Ishikawa (cell line): Measurements from ENCODE around the gene CREBRF.

Experiments
- FOXM1 ChIP-seq: IDR thresholded peaks from 2 replicates; pipeline ENCODE4 v1.6.1; 2012; ENCODE audit warnings: low read depth, borderline replicate concordance
- RAD21 ChIP-seq: IDR thresholded peaks from 2 replicates; pipeline ENCODE4 v1.6.1; 2012; ENCODE audit warnings: low read depth
- ZBTB7A ChIP-seq: IDR thresholded peaks from 2 replicates; pipeline ENCODE4 v1.6.1; 2012; ENCODE audit warnings: low read depth
- TF ChIP-seq, protein P1 (sequence below): IDR thresholded peaks from 2 replicates; pipeline ENCODE4 v1.6.1; 2012
- TF ChIP-seq, protein P2 (sequence below): IDR thresholded peaks from 2 replicates; pipeline ENCODE4 v1.6.1; 2012; ENCODE audit warnings: low read depth, mild to moderate bottlenecking

DNA sequence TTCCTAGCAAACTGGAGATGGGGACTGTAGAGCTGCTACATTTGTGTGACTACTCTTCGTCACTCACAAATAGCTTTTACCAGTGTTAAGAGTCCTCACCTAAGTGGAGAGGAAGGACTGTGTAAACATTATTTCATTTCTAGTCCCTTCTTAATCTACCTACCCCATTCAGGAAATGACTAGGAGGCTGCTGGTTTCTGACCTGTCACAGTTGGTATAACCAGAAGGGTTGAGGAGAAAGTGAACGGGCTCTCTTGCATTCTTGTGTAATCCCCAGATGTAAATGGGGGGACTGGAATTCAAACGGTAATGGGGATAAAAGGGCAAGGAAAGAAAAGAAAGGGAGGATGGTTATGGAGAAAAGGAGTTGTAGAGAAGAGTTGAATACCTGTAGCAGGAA is 52.8 kb downstream of the CREBRF start:
- TF ChIP-seq FOXM1 (no peak), ZBTB7A (no peak), RAD21 (no peak)
- TF ChIP-seq, protein P1, sequence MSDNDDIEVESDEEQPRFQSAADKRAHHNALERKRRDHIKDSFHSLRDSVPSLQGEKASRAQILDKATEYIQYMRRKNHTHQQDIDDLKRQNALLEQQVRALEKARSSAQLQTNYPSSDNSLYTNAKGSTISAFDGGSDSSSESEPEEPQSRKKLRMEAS, result no peak
- TF ChIP-seq, protein P2, sequence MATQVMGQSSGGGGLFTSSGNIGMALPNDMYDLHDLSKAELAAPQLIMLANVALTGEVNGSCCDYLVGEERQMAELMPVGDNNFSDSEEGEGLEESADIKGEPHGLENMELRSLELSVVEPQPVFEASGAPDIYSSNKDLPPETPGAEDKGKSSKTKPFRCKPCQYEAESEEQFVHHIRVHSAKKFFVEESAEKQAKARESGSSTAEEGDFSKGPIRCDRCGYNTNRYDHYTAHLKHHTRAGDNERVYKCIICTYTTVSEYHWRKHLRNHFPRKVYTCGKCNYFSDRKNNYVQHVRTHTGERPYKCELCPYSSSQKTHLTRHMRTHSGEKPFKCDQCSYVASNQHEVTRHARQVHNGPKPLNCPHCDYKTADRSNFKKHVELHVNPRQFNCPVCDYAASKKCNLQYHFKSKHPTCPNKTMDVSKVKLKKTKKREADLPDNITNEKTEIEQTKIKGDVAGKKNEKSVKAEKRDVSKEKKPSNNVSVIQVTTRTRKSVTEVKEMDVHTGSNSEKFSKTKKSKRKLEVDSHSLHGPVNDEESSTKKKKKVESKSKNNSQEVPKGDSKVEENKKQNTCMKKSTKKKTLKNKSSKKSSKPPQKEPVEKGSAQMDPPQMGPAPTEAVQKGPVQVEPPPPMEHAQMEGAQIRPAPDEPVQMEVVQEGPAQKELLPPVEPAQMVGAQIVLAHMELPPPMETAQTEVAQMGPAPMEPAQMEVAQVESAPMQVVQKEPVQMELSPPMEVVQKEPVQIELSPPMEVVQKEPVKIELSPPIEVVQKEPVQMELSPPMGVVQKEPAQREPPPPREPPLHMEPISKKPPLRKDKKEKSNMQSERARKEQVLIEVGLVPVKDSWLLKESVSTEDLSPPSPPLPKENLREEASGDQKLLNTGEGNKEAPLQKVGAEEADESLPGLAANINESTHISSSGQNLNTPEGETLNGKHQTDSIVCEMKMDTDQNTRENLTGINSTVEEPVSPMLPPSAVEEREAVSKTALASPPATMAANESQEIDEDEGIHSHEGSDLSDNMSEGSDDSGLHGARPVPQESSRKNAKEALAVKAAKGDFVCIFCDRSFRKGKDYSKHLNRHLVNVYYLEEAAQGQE, result no peak
